ENCODE measurements around the gene PYURF.

Gene PYURF

GRCh38 chr4:88535090-88535755 lies 11.6 kb upstream of the PYURF start:
- DNase-seq (ENCODE audit: low read depth), result no peak

GRCh38 chr4:88533937-88534750 lies 10.6 kb upstream of the PYURF start:
- no peak for DNase-seq (ENCODE audit: low read depth)
- TF ChIP-seq CTCF (conservative IDR thresholded peaks at IDR 0.05; ENCODE audit: low read depth, low read length), result no peak
- H3K4me3 ChIP-seq (ENCODE audit: low read length), result no peak overlapping the region

More at GRCh38 chr4:88535090-88535755, 11.6 kb upstream of the PYURF start:
- TF ChIP-seq CTCF (conservative IDR thresholded peaks at IDR 0.05; ENCODE audit: low read depth, low read length), result no peak
- no peak overlapping the region for H3K4me3 ChIP-seq (ENCODE audit: low read length)

GRCh38 chr4:88533088-88533790 lies 9.7 kb upstream of the PYURF start:
- no peak for TF ChIP-seq CTCF (conservative IDR thresholded peaks at IDR 0.05; ENCODE audit: low read depth, low read length)
- DNase-seq (ENCODE audit: low read depth), result no peak
- no peak overlapping the region for H3K4me3 ChIP-seq (ENCODE audit: low read length)

- no peak overlapping the region for H3K4me3 ChIP-seq (ENCODE audit: low read length)
- TF ChIP-seq CTCF (conservative IDR thresholded peaks at IDR 0.05; ENCODE audit: low read depth, low read length), result no peak
- no peak for DNase-seq (ENCODE audit: low read depth)
Measured at GRCh38 chr4:88531549-88531948, 8.0 kb upstream of the PYURF start.

- peak; percentile 3 for TF ChIP-seq CTCF (conservative IDR thresholded peaks at IDR 0.05; ENCODE audit: low read depth, low read length)
- DNase-seq (ENCODE audit: low read depth), result no peak
- no peak overlapping the region for H3K4me3 ChIP-seq (ENCODE audit: low read length)
Measured at GRCh38 chr4:88528861-88529260, 5.3 kb upstream of the PYURF start.

- TF ChIP-seq CTCF (conservative IDR thresholded peaks at IDR 0.05; ENCODE audit: low read depth, low read length), result no peak
- no peak for DNase-seq (ENCODE audit: low read depth)
- no peak overlapping the region for H3K4me3 ChIP-seq (ENCODE audit: low read length)
Measured at GRCh38 chr4:88527787-88528186, 4.2 kb upstream of the PYURF start.

All from retinal pigment epithelial cell (primary cell).